ENCODE measurements around the gene KCNK15.

The KCNK15 gene

GRCh38 chr20:44745122-44745597 is 505 bp upstream of the KCNK15 start:
- no peaks in the 10 kb centered on the region for H3K36me3 ChIP-seq (ENCODE audit: control insufficient read depth, insufficient read depth, low read length)
- TF ChIP-seq CTCF (IDR thresholded peaks at IDR 0.05; ENCODE audit: insufficient read depth, low read length, poor library complexity, severe bottlenecking): no peak
- H3K4me3 ChIP-seq (replicated peaks; ENCODE audit: low read depth, low read length): no peak overlapping the region
- DNase-seq (ENCODE audit: extremely low read depth, insufficient read length): no peak
- H3K27me3 ChIP-seq (replicated peaks; ENCODE audit: control insufficient read depth, insufficient read depth, low read length): peaks cover 2% of the 10 kb centered on the region

DNA sequence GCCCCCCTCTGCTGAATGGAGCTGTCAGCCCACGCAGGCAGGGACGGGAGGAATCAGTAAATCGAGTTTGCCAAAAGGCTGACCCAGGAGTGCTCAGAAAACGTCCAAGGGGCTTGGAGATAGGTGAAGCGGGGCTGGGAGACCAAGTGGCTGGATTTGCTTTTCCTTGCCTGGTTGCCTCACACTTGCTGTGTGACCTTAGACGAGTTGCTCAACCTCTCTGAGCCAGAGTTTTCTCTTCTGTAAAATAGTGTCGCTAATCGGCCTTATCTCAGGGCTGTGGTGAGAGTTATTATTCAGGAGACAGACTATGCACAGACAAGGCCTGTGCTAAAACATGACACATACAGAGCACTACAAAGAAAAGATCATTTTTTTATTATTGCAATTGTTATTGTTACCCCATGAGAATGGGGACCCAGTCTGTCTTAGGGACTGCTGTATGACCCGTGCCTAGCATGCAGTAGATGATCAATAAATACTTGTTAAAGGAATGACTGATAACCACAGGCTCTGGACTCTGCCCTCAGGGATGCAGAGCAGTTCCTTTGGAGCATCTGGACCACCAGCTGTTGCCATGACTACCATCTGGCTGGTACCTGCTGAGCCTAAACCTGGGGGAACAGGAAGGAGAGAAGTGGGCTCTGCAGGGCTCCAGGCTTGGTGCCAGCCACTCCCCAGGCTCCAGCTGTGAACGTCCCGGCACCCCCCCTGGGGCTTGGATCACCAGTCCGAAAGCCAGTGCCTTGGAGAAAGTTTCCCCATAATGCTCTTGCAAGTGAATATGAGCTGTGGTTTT is 901 bp downstream of the KCNK15 start:
- no peak overlapping the region for H3K4me3 ChIP-seq (replicated peaks; ENCODE audit: low read depth, low read length)

GRCh38 chr20:44747166-44748004 is 1.7 kb downstream of the KCNK15 start:
- TF ChIP-seq CTCF (IDR thresholded peaks at IDR 0.05; ENCODE audit: insufficient read depth, low read length, poor library complexity, severe bottlenecking): peak; percentile 77

More for the DNA sequence above, 901 bp downstream of the KCNK15 start:
- DNase-seq (ENCODE audit: extremely low read depth, insufficient read length): no peak
- no peak for TF ChIP-seq CTCF (IDR thresholded peaks at IDR 0.05; ENCODE audit: insufficient read depth, low read length, poor library complexity, severe bottlenecking)
- Histone ChIP-seq H3K36me3 (ENCODE audit: control insufficient read depth, insufficient read depth, low read length) (no peaks in the 10 kb centered on the region), H3K27me3 (replicated peaks; ENCODE audit: control insufficient read depth, insufficient read depth, low read length) (peaks cover 2% of the 10 kb centered on the region)

DNA sequence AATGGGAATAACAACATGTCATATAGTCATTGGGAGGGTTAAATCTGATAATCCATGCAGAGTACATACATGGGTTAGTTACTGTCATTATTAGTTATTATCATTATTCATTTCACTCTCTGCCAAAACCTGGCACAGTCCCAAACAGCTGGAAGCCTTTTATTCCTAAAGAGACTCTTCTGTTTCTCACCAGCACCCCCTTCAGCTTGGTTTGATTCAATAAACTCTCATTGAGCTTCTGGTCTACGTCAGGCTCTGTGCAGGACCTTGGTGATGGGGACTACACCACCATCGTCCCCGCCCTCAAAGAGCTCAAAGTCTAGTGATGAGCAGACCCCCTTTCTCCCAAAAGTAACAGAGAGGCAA is 2.3 kb downstream of the KCNK15 start:
- H3K27me3 ChIP-seq (replicated peaks; ENCODE audit: control insufficient read depth, insufficient read depth, low read length): peaks cover 2% of the 10 kb centered on the region
- TF ChIP-seq CTCF (IDR thresholded peaks at IDR 0.05; ENCODE audit: insufficient read depth, low read length, poor library complexity, severe bottlenecking): no peak
- H3K4me3 ChIP-seq (replicated peaks; ENCODE audit: low read depth, low read length): no peak overlapping the region
- no peak for DNase-seq (ENCODE audit: extremely low read depth, insufficient read length)
- H3K36me3 ChIP-seq (ENCODE audit: control insufficient read depth, insufficient read depth, low read length): no peaks in the 10 kb centered on the region

More at GRCh38 chr20:44747166-44748004, 1.7 kb downstream of the KCNK15 start:
- no peak overlapping the region for H3K4me3 ChIP-seq (replicated peaks; ENCODE audit: low read depth, low read length)
- no peak for DNase-seq (ENCODE audit: extremely low read depth, insufficient read length)
- no peaks in the 10 kb centered on the region for H3K36me3 ChIP-seq (ENCODE audit: control insufficient read depth, insufficient read depth, low read length)
- peaks cover 2% of the 10 kb centered on the region for H3K27me3 ChIP-seq (replicated peaks; ENCODE audit: control insufficient read depth, insufficient read depth, low read length)

- Histone ChIP-seq H3K36me3 (ENCODE audit: control insufficient read depth, insufficient read depth, low read length) (no peaks in the 10 kb centered on the region), H3K4me3 (replicated peaks; ENCODE audit: low read depth, low read length) (no peak overlapping the region), H3K27me3 (replicated peaks; ENCODE audit: control insufficient read depth, insufficient read depth, low read length) (peaks cover 2% of the 10 kb centered on the region)
- DNase-seq (ENCODE audit: extremely low read depth, insufficient read length): peak; percentile 28
- TF ChIP-seq CTCF (IDR thresholded peaks at IDR 0.05; ENCODE audit: insufficient read depth, low read length, poor library complexity, severe bottlenecking): no peak
Observed at GRCh38 chr20:44750081-44750805, 4.6 kb downstream of the KCNK15 start.

Data from GM06990 (cell line).